Spleen (tissue), 7 donors: ENCODE data around the gene HS2ST1.

ENCODE experiments used
- CTCF ChIP-seq, 11 experiments: fragments of 200-600 bp in 7 of 11; fragments of 450-650 bp in 4 of 11; sonication (generic) in 4 of 11; IDR thresholded peaks in 8 of 11; conservative IDR thresholded peaks in 3 of 11; 1 replicate in 7 of 11; 2 replicates in 4 of 11; pipeline versions ENCODE4 v1.4.0 to v1.8.0; 2016 to 2021; ENCODE audit warnings: antibody characterized with exemption in 11 of 11, inconsistent platforms in 4 of 11, mild to moderate bottlenecking in 1 of 11
- POLR2A ChIP-seq, 3 donors: fragments of 450-650 bp; IDR thresholded peaks; one replicate each; pipeline ENCODE4 v1.5.1; 2017; ENCODE audit warnings: antibody characterized with exemption in 3 of 3, mild to moderate bottlenecking in 1 of 3
- POLR2AphosphoS5 ChIP-seq, 3 donors: sonication (generic); formaldehyde crosslinking; IDR thresholded peaks; one replicate each; pipeline ENCODE4 v1.5.1; 2017; ENCODE audit warnings: antibody characterized with exemption in 3 of 3
- donor health status: DM: no; HTN: no; CAD: no; lungs with moderate emphysema.
- donor health status: DM: no; HTN: no; CAD: no.
- donor health status: DM: no; HTN: no; CAD: no.

GRCh38 chr1:86912281-86912900, 2.0 kb upstream of the HS2ST1 start:
- no peak for TF ChIP-seq POLR2A (IDR thresholded peaks at IDR 0.05)
- TF ChIP-seq CTCF (IDR thresholded peaks at IDR 0.05 in 8 of 11, conservative IDR thresholded peaks at IDR 0.05 in 3 of 11), result no peak
- TF ChIP-seq POLR2AphosphoS5 (IDR thresholded peaks at IDR 0.05), result no peak
